Forelimb muscle (tissue), 1 donor: Measurements from ENCODE around the gene ETV1. TPM values are rescaled to one million over a fixed set of nuclear protein-coding genes. Genes with fewer than 3 reads are reported as not detected.

Experiments
- DNase-seq: peaks from one replicate; pipeline ENCODE4 v3.0.0-alpha.2; 2013; ENCODE audit warnings: low read depth
- polyA plus RNA-seq: library from polyadenylated mRNA; unstranded; fragments of 120-200 nt; gene quantifications from one replicate; pipeline ENCODE4 v1.2.1, GENCODE V29; 2013; ENCODE audit not compliant: insufficient read length

ETV1 gene
- polyA plus RNA-seq, 1 donor, result 11.0 TPM

DNA sequence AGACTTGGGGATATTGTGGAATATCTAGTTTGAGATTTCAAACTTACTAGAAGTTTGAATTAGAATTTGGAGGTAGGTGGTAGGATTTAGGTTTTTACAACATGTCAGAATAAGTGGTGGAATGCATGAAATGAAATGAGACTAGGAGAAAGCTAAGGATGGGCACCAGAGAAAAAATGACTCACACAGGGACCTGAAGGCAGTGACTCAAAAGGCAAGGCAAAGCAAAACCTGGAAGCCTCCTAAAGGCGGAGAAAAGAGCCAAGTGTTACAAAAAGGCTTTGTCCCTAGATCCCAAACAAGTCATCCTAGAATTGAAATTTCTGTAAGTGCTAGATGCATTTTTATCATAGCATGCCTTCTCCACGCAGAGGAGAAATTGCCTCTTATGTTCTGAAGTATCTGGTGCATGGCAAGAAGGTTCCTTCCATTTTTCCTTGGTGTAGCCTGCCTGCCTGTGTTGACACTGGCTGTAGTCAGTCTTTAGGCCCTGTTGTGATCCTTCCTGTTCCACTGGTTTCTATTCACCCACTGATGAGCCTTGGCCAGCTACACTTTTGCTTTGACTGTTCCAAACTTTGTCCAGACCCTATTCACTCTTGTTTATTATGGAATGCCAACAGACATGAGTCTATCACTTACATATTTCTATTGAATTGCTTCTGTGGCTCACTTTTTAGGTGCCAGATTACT lies 109.3 kb downstream of the ETV1 start:
- DNase-seq, result no peak

DNA sequence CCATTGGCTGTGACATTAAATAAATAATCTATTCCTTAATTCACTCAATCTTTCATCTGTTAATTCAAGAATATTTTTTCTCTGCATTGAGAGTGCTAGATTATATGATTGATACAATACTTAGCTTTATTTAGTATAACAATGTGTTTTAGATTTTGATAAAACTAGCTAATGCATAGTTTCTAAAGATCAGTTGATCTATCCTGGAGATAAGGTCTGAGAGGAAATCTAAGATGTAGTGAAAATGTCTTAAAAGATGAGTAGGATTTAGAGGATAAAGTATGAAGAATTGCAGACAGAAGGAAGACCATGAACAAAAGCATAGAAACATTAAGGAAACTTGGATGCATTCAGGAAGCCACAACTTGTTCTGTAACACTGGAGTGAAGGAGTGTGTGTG lies 110.3 kb downstream of the ETV1 start:
- no peak for DNase-seq

DNA sequence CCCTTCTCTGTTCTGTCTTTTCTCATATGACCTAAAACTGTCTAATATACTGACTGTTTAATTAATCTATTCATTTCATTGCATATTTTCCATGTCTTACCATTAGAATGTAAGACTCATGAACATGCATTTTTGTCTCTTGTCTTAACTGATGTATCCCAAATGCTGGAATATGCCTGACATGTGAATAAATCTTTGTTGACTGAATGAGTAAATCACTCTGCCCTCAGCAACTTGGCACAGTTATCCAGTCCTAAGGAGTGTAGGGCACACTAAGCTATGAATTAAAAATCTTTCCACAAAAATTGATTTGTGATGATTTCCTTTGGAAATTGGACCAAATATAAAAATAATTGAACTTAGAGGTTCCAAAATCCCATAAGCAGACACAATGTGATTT lies 111.3 kb downstream of the ETV1 start:
- DNase-seq, result no peak

DNA sequence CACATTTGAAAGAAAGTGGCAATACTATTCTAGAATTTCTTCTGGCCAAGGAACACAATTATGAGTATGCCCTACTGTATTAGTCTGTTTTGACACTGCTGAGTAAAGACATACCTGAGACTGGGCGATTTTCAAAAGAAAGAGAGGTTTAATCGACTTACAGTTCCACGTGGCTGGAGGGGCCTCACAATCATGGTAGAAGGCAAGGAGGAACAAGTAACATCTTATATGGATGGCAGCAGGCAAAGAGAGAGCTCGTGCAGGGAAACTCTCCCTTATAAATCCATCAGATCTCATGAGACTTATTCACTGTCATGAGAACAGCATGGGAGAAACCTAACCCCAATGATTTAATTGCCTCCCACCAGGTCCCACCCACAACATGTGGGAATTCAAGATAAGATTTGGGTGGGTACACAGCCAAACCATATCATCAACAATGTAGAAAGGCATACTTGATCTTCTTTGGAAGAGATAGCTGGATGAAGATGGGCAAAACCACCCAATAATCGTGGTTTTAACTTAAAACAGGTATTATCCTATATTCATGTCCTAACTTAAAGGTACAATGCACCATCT lies 113.9 kb downstream of the ETV1 start:
- no peak for DNase-seq

DNA sequence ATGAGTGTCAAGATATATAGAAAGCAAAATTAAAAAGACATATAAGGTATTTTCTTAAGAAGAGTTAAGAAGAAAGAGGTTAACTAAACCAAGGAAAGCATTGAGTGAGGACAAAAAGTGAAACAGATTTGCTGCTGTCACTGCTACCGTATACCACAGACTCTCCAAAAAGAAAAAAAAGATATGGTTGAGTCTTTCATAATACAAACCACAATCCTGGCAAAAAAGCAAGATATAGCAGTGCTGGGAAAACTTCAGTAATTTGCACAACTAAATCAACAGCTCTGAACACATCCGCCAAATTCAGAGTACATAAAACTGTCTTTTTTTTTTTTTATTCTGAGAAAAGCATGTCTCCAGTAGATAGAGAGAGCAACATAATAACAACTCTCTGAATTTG lies 114.7 kb downstream of the ETV1 start:
- no peak for DNase-seq

DNA sequence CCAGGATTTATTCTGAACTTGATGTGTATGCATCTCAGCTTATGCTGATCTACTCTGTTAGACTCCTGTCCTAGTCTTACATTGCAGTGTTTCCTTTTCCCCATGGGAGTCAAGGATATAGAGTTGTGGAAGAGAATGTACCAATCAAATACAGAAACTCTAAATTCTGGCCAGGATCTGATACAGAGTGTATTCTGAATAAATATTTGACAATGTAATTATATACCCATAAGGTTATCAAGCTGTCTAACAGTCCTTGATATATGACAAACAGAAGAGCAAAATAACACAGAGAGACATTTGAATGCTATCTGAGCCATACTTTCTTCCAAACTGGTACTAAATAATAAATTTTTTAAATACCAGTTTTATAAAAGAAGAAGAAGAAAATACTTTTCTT lies 116.8 kb downstream of the ETV1 start:
- DNase-seq, result no peak

DNA sequence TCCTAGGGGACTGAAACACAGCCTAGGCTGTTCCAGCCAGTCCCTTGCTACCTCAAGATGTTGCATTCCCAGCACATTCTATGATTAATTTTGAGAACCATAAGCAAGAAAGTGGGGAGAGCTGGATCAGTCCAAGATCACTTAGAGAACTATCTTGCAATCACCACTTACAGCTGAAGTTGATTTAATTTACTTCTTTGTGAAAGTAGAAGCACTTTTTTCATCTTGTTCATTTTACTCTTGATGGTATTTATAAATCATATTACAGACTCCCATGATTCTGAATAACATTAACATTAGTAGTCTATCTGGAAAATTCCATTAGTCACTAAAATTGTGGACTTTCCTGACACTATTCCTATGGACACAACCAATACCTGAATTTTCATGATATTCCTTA lies 118.5 kb downstream of the ETV1 start:
- no peak for DNase-seq

DNA sequence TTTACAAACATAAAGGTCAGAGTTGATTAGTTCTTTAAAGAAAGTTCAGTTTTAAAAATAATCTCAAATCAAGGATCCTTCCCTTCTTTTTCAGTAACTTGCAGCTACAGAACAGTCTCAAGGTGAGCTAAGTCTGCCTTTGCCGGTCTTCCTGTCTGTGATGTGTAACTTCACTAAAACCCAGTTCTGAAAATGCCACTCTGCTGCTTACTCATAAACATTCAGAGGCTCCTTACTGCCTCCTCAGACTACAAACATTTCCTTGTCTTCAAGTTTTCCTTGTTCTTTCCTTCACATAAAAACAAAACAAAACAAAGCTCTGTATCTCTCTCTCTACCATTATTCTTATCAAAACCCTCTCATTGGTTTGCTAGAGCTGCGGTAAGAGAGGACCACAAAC lies 128.7 kb downstream of the ETV1 start:
- DNase-seq, result no peak

DNA sequence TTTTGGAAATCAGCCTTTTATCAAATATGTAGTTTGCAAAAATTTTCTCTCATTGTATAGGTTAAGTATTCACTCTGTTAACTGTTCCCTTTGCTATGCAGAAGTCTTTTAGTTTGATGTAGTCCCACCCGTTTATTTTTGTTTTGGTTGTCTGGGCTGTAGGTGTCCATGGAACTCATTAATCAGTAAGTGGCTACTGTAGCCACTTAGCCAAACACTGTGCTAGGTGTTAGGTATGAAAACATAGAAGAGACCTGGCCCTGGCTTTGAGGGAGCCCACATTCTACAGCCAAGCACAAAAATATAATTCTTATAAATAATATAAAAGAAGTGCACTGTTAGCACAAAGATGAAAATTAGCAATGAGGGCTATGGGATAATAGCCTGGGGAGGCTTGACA lies 133.5 kb downstream of the ETV1 start:
- no peak for DNase-seq

DNA sequence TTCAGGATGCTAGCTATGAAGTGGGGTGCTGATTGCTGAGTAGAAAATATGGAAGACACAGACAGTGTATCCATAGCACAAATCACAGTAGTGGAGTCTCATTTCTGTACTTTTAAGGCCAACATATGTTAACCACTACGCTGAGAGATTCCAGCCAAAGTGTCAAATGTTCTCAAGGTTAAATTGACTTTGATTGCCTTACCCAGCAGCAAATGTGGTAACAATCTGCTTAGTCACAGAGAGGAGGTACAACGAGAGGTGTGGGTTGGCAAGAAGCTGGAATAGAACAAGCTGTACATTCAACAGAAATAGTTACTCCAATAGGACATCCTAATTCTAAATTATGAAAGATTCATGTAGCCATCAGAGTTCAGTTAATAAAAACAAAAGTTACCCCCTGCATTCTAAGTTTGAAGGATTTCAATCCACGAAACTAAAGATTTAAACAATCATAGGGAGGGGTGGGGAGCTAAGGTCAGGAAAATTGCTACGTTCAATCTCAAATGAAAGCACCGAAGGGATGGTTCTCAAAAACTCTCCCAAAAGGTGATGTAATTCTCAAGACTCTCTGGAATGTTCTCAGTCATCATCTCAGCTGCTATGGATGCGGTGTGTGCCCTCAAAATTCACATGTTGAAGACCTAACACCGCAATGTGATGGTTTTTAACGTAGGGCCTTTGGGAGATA lies 137.0 kb downstream of the ETV1 start:
- no peak for DNase-seq

DNA sequence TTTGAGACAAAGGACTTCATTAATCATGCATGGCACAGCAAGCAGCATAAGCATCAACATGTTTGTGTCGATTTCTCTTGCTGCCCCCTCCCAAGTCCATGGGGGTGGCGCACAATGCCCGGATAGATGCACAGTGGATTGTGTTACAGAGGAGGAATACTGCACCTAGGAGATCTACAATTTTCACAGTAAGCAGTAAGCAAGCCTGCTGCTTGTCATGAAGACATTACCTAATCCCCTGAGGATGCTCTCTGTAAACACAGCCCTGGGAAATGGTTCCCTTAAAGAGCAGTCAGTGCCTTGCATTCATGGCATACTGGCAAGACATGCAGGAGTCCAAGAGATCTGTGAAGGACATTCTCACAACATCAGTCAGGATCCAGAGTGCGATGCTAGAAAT lies 137.7 kb downstream of the ETV1 start:
- DNase-seq, result no peak

DNA sequence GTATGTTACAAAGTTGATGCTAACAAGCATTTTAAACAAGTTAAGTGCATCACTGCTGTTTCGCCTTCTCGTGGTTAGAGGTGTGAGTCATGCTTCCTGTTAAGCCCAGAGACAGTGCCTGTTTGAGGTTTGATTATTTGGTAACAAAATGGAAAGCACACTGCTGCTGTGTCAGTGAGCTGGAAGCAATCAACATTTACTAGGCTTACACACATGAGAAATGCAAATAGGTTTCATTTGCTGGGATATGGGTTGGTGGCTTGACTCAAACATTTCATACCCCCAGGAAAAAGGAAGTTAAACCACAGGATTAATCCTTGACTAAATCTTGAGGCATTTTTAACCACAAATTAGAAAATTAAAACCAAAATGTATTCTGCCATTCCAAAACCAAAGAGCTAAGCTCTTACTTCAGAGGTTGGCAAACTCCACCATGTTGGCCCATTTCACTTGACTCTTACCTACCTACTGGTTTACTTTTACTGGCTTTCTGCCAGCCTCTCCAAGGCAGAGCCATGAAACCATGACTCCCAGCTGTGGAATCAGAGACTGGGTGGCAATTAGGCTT lies 139.2 kb downstream of the ETV1 start:
- no peak for DNase-seq

DNA sequence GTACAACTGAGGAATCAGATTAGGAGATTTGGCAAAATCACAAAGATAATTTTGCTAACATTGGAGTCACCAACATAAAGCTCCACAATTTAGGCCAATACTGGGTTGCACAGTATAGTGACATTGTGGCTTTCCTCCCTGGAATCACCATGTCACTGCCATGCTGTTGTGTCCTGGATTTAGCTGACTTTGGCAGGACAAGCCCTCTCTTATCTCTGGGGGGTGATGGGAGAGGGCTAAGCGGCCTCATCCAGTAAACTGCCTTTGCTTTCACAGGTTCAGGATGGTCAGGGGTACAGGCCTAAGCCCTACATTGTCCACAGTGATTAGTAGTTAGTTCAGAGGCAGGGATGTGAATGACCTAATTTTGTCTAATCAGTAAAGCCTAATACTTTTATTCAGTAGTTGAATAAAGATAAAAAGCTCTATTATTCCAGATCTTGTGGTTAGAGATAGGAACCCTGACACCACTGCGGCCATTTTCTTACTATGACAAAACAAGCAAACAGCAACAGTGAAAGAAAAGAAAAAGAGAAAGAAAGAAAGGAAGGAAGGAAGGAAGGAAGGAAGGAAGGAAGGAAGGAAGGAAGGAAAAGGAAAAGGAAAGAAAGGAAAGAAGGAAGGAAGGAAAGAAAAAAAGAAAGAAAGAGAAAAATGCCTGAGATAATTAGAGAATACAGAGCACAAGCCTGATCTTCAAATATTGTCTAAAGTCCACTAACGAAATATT lies 140.1 kb downstream of the ETV1 start:
- DNase-seq, result no peak

DNA sequence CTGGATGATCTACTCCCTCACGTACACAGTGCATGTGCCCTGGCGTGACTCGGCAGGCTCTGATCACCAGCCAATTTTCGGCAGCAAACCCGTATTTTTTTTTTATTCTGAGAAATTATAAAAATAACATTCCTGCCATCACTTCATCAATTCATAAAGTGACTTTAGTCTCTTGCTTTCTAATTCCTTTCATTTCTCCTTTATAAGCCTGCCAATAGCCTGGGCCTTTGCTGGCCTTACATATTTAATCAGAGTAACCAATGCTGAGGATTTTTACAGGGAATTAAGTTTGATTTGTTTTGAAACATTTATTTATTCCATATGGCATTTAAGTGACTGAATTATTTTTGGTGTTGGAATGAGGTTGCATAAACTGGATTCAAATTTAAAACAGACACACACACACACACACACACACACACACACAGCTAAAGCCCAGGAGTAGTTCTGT lies 140.8 kb downstream of the ETV1 start:
- no peak for DNase-seq

DNA sequence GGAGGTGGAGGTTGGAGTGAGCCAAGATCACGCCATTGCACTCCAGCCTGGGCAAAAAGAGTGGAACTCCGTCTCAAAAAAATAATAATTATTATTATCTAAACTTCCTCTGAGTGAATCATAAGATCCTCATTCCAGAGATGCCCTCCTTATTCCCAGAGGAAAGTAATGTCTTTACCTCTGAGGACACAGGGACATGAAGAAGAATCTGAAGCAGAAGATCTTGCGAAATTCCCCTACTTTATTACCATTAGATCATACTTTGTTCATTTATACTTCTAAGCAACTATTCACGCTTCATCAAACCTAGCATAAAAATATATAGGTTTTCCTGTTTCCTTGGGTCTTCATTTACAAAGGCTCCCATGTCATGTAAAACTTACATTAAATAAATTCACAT lies 143.1 kb downstream of the ETV1 start:
- DNase-seq, result no peak

DNA sequence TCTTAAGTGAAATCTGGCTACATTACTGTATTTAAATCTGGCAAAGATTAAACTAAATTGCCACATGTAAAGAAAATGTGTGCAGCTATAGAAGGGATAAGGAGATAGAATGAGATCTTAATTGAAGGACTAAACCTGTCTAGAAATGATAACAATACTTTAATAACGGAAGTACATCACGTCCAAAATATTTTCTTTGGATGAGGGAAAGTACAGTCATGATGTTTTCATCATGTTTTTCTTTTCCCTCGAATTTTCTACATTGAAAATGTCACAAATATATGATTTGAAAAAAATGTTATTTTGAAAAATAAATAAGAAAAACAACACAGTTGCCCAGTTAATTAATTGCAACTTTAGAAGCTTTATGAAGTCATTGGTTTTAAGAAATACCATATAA lies 143.9 kb downstream of the ETV1 start:
- DNase-seq, result no peak

DNA sequence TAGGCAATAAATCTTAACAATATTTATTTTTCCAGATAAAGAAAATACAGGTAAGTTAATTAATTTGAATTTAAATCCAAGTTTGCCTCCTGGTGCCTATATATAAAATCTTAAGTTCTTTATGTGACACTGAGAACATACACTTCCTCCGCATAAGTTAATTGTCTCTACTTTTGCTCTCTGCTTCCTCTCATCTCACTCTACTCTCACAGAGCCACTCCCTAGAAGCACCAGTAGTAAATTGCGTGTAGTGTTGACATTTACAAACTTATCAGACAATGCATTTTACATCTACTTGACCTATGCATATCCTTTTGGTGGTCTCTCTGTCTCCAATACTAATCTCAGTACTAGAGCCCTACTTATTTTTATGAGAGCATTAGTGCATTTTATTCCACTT lies 144.5 kb downstream of the ETV1 start:
- no peak for DNase-seq

DNA sequence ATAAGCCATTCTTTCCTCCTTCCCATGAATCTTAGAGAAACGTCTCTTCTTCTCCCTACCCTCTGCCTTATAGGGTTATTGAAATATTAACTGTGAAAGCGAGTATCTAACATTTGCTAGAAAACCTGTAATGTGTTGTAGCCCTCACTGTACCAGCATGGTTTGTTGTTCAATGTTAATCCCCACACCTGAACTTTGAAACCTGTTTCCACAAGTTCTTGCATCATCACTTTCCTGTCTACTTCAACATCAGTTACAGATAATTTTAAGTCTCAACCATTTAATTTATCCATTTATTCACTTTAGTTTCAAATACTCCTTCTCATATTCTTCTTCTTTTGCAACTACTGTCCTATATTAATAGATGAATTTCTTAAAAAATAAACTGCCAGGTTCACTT lies 148.2 kb downstream of the ETV1 start:
- no peak for DNase-seq
